Fibroblast of skin of left biceps (primary cell): ENCODE data around the gene OSCAR.

ENCODE experiments used
- DNase-seq, 2 experiments: peaks; one replicate each; pipeline ENCODE4 v3.0.0-alpha.2; 2013; ENCODE audit warnings: low read depth in 2 of 2

The OSCAR gene

GRCh38 chr19:54094426-54095000 lies 6.1 kb downstream of the OSCAR start:
- DNase-seq = no peak

GRCh38 chr19:54084410-54084809 lies 16.2 kb downstream of the OSCAR start:
- no peak for DNase-seq

GRCh38 chr19:54081032-54081431 lies 19.6 kb downstream of the OSCAR start, which contains the start of gene TARM1:
TSS of gene TARM1 (minus strand) at chr19:54081365. CDS start at chr19:54081340, 25 bp downstream.
- no peak for DNase-seq

- DNase-seq = no peak
Observed at GRCh38 chr19:54077334-54077733, 23.3 kb downstream of the OSCAR start.

GRCh38 chr19:54074851-54075250 lies 25.8 kb downstream of the OSCAR start:
- DNase-seq = no peak

- DNase-seq = no peak
Observed at GRCh38 chr19:54073829-54074228, 26.8 kb downstream of the OSCAR start.

- DNase-seq = no peak
Observed at GRCh38 chr19:54069470-54069869, 31.1 kb downstream of the OSCAR start.

- DNase-seq = no peak
Observed at GRCh38 chr19:54063350-54064116, 37.1 kb downstream of the OSCAR start, which contains the start of gene VSTM1. TSS of gene VSTM1 (minus strand) at chr19:54063897. CDS start at chr19:54063777, 120 bp downstream.

- no peak for DNase-seq
Observed at GRCh38 chr19:54062643-54063042, 38.0 kb downstream of the OSCAR start.

- no peak for DNase-seq
Observed at GRCh38 chr19:54047616-54048015, 53.0 kb downstream of the OSCAR start.

GRCh38 chr19:54045771-54046170 lies 54.8 kb downstream of the OSCAR start:
- no peak for DNase-seq
